ENCODE results near the gene GRIA1.

- TF ChIP-seq CTCF (IDR thresholded peaks at IDR 0.05): no peak
- no peak for TF ChIP-seq POLR2A (IDR thresholded peaks at IDR 0.05)
Observed at GRCh38 chr5:153483482-153483881, 7.0 kb upstream of the GRIA1 start.
